Measurements from ENCODE around the gene GDI1.

- no peak for TF ChIP-seq CTCF (IDR thresholded peaks at IDR 0.05)
- no peak for TF ChIP-seq TCF12 (IDR thresholded peaks at IDR 0.05)
- no peak for TF ChIP-seq MAX (IDR thresholded peaks at IDR 0.05; ENCODE audit: low read depth)
- TF ChIP-seq TEAD4 (IDR thresholded peaks at IDR 0.05; ENCODE audit: borderline replicate concordance, insufficient read depth): no peak
- TF ChIP-seq TAF1 (IDR thresholded peaks at IDR 0.05; ENCODE audit: borderline replicate concordance, low read depth, low read length): no peak
- no peak for TF ChIP-seq EP300 (IDR thresholded peaks at IDR 0.05; ENCODE audit: borderline replicate concordance in 1 of 2, low read depth in 1 of 2, low read length in 1 of 2)
- no peak for TF ChIP-seq RFX5 (IDR thresholded peaks at IDR 0.05; ENCODE audit: low read length)
- TF ChIP-seq GABPA (IDR thresholded peaks at IDR 0.05; ENCODE audit: low read depth): no peak
- TF ChIP-seq REST (IDR thresholded peaks at IDR 0.05; ENCODE audit: low read depth, low read length): no peak
- TF ChIP-seq EZH2phosphoT487 (IDR thresholded peaks at IDR 0.05; ENCODE audit: borderline replicate concordance, low read depth): no peak
- no peak for TF ChIP-seq USF2 (IDR thresholded peaks at IDR 0.05; ENCODE audit: borderline replicate concordance, low read depth, low read length)
Observed at GRCh38 chrX:154448484-154448883, 11.5 kb downstream of the GDI1 start.
